HG02852 (cell line): Measurements from ENCODE around the gene SV2C.

Experiments used
- ATAC-seq: cut with Tn5 transposase; IDR thresholded peaks from one replicate; pipeline ENCODE4 v1.9.1; 2021; ENCODE audit warnings: mild to moderate bottlenecking, moderate library complexity; ENCODE audit not compliant: unreplicated experiment

Gene SV2C

DNA sequence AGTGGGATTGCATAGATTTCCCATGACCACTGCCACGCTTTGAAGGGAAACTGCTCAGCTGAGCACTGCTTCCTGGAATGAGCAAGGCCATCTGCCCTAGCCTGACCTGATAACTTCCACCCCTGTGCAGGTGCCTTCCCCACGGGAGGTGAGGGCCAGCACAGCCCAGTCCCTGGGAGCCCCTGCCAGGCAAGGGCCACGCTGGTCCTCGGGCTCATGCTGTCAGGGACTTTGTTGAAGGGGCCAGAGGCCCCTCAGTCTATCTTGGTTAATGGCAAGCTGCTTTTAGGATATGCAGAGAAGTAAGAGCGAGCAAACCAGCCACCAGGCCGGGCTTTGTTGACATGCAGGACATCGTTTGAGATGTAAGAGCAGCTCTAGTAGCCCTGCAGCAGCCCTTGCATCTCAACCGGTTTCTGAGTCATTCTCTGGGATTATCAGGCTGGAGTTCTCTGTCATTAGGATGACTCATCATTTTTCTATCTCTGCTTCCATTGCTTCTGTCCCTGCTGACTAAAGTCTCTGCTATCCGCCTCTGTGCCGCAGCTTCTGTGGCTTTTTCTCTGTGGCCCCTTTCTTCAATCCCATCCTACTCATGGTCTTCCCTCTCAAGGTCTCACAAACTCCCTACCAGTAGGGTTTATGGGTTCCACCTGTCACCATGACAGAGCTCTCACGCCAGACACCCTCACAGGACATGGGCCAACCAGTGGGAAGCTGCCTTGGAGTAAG, 289.3 kb downstream of the SV2C start:
- ATAC-seq, result no peak

DNA sequence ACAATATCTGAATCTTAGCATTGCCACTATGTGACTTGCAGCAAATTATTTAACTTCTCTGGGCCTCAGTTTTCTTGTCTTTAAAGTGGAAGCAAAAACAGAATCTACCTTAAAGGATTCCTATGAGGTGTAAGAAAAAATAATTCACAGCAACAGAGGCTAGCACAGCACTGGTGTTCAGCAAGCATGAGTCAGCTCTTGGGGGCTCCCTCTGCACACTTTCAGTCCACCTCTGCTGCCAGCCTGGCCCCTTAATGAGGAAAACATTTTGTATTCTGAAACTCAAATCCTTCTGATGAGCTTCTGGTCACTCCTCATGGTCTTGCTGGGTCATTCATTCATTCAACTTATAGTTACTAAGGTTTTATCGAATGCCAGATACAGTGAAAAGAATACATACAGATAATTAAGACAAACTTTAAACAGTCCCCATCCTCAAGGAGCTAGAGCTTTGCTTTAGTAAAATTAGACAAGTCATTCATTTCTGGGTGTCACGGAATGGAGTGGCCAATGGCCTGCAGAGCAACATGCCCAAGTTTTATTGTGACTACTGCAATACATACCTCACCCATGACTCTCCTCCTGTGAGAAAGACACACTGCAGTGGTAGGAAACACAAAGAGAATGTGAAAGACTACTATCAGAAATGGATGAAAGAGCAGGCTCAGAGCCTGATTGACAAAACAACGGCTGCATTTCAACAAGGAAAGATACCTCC, 293.1 kb downstream of the SV2C start:
- ATAC-seq, result no peak

DNA sequence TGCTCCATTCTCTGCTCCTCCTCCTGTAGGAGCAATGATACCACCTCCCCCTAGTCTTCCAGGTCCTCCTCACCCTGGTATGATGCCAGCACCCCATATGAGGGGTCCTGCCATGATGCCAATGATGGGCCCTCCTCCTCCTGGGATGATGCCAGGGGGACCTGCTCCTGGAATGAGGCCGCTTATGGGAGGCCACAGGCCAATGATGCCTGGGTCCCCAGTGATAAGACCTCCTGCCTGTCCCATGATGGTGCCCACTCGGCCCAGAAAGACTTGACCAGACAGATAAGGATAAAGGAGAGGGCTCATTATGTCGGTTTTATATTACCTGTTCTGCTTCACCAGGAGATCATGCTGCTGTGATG, 293.7 kb downstream of the SV2C start:
- no peak for ATAC-seq

DNA sequence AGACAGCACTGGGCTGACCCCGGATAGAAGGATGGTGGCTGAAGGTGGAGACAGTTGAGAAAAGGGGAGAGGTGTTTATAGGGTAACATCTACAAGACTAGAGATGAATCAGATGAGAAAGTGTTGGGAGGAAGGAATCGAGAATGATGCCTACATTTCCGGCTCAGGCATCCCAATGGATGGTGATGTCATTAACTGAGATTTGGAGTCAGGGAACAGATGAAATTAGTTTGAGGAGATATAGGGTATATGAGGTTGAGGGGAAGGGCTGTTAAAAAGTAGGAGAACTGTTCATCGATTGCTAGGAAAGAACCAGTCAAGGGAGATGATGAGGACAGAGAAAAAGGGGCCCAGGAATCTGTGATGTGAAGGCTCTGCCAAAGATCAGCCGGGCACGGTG, 295.2 kb downstream of the SV2C start:
- ATAC-seq, result no peak

DNA sequence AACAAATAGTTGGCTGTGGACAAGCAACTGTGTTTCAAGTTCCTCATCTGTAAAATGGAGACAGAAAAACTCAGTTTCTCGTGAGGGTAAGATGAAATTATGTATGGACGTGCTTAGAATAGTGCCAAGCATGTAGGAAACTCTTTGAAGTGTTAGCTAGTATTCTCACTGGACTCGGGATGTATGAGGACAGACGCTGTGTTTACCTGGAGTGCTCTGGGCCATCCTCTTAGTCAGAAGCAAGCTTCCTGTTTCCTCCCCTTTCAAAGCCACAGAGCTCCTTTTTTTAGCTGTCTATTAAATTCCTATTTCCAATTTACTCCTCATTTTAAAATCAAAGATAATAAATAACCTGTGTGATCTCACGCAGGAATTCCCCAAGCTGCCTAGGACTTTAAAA, 296.1 kb downstream of the SV2C start:
- ATAC-seq, result no peak

DNA sequence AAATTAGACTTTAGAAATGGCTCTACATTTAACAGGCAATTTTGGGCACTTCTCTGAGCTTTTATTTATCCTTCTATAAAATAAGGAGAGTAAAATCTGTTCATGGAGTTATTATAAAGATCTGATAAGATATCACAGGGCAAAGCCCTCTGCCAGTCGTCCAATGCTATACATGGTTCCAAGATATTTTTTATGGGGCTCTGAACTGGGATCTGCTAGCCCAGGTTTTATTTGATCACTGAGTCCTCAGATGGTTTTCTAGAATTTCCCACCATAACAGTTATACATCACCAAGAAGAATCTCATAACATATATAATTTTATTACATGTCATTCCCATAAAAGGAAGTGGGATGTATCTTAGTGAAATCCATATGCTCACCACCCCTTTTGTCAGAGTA, 296.7 kb downstream of the SV2C start:
- no peak for ATAC-seq

DNA sequence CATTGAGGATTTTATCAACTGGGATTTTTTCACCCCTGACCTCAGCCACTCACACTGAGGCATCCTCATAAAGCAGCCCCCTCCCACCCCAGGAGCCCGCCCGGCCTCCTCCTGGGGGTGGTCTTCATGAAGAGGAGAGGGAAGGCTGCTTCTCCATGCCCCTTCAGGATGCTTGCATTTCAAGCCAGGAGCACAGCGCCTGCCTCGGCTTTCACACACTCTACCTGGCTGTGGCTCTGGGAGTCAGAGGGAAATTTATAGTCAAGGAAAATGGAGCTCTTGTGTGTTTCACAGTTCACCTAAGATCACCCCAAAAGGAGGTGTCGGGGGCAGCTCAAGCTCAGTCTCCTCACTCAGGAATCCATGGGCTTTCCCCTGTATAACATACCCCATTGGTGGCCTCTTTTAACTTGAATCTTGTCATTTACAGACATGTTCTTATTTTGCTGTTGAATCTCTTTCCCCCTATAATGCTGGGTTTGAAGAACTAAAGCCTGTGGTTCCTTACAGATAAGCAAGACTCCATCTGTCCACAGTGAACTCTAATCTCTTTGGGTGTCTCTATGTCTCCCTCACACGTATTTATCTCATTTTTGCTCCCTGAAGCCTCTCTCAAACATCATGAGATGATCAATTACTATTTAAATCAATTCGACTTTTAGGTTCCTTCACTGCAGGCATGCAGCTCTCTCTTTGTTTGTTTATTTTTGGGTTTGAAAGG, 297.3 kb downstream of the SV2C start:
- no peak for ATAC-seq

DNA sequence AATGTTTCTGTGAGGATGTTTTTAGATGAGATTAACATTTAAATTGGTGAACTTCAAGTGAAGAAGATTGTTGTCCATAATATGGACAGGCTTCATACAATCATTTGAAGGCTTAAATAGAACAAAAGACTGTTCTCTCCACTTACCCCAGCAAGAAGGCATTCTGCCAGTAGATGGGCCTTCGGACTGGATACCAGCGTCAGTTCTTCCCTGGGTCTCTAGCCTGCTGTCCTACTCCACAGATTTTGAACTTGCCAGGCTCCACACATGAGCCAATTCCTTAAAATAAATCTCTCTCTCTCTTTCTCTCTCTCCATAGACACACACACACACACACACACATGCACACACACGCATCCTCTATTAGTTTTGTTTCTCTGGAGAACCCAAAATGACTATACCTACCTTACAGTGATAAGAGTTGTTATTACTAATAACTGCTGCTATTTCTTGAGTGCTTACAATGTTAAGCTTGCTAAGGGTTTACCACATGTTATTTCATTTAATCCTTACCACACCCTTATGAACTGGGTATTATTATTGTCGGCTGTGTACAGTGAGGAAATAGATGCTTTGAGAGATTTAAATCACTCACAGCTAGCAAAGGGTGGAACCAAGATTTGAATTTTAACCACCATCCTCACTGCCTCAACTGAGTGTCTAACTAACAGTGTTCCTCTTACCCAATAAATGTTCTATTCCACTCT, 300.1 kb downstream of the SV2C start:
- ATAC-seq, result no peak

DNA sequence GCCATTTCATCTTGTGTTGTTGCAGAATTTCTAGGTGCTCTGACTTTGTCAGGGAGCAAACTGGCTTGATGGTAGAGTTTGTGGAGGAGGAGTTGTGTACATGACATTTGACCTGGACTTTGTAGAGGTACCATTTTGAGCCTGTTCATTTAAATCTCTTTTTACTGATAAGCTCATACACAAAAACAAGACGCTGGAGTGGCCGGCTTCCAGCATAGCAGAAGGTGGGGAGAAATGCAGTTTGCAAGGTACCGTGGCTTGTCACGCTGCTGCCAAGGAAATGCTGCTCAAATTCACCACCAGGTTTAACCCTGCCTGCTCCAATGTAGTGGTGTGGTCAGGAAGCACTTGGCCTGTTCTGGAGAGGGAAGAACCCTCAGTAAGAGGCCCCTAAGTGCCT, 301.0 kb downstream of the SV2C start:
- no peak for ATAC-seq

DNA sequence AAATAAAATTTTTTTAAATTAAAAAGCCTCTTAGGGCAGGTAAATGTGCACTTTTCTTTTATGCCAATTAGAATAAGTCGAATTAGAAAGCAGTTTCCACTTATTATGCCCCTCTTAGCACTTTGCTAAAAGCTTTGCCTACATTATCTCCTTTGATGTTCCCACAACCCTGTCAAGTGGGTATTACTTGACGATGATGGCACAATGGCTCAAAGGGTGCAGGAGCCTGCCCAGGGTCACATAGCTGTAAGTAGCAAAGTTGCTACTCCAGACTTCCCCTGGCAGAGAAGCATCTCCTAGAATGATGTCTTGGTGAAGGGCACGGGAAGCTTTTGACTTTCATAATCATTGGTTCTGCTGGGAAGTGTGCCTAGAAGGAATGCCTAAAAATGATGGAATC, 301.5 kb downstream of the SV2C start:
- ATAC-seq, result no peak

DNA sequence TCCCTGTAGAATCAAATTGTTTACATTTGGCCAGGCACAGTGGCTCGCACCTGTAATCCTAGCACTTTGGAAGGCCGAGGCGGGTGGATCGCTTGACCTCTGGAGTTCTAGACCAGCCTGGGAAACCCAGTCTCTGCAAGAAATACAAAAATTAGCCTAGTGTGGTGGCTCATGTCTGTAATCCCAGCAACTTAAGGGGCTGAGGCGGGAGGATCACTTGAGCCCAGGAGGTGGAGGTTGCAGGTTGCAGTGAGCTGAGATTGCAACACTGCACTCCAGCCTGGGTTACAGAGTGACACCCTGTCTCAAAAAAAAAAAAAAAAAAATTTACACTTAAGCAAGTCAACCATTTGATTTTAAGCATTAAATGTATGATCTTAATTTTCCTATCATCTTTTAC, 302.4 kb downstream of the SV2C start:
- ATAC-seq, result no peak

DNA sequence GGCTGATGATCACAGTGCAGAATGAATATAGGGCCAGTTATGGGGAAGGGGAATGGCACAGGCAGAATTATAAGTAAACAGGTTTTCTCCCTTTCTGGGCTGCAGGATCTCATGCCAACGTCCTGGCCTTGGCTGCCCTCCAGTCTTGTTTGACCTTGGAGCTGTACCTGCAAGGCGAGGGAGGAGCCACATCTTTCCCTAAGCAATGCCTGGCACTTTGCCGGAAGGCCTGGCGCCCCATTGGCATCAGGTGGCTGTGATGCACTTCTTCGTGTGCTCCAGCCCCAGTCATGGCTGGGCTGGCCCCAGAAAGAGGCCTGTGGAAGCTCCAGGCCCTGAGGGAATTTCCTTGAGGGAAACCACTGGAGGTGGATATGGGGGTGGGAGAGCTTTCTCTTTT, 303.2 kb downstream of the SV2C start:
- ATAC-seq, result no peak

DNA sequence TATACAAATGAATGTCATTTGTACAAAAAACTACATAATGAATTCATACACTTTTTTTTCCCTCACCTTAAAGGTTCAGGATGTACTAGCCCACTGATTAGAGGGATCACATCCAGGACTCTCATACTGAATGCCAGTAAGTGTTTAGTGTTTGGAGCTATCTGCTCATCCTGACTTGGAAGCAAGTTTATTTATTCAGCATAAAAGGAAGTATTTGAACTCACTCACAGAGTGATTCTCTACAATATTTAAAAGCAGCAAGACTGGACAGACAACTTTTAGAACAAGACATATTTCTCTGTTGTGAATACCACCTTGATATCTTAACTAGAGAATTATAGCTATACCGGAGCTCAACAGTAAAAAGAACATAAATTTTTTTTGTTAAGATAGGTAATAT, 305.1 kb downstream of the SV2C start:
- no peak for ATAC-seq

DNA sequence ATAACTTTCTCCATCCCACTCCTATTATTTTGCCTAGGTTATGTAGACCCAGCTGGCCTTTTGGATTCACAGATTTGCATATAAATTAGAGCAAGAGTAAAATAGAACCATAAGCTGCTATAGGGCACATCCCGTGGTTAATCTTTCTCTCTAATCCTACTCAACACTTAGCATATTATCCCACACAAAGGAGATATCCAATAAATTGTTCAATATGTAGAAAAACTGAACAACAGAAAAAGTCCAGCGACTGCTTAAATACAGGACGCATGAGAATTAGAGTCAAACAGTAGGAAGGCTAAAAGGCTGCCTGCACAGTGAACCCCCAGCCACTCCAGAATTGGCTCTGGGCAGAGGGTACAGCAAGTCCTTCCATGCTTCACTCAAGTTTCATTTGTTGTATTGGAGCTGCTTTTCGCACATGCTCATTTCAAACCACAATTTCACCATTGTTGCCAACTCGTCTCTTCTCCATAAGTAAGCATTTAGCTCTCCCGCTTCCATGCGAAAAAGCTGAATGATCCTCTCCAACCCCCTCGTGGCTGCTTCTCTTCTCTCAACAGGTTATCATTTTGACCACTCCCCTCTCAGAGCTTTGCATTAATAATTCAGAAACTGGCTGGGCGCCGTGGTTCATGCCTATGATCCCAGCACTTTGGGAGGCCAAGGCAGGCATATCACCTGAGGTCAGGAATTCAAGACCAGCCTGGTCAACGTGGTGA, 305.8 kb downstream of the SV2C start:
- no peak for ATAC-seq

DNA sequence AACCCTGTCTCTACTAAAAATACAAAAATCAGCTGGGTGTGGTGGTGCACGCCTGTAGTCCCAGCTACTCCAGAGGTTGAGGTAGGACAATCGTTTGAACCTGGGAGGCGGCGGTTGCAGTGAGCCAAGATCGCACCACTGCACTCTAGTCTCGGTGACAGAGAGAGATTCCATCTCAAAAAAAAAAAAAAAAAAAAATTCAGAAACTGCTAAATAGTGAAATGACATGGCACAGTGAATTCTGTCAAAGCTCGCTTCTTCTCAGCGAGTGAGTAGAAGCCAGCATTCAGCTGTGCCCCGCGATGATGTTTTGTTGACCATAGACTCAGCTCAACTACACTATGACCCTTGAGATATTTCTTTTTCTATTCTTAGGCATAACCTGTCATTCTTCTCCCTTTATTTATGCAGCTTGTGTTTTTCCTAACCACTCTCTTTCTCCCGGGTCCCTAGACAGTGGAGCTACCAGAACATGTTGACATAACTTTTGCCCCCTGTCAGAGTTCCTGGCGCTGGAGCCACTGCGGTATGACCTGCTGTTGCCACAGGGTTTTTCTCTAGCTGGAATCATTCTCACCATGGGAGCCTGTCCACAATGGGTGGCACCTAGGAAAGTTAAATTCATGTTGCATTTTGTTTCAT, 306.5 kb downstream of the SV2C start:
- no peak for ATAC-seq

DNA sequence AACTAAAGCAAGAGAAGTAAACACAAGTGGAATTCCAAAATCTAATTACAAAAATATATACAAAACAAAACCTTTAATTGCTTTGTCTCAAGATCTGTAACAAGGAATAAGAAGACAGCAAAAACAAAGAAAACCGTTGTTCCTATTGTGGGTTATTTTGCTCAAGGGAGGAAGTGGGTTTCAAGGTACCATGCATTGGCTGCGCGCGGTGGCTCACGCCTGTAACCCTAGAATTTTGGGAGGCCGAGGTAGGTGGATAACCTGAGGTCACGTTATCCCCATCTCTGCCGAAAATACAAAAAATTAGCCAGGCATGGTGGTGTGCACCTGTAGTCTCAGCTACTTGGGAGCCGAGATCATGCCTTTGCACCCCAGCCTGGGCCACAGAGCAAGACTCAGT, 307.8 kb downstream of the SV2C start:
- ATAC-seq, result no peak

DNA sequence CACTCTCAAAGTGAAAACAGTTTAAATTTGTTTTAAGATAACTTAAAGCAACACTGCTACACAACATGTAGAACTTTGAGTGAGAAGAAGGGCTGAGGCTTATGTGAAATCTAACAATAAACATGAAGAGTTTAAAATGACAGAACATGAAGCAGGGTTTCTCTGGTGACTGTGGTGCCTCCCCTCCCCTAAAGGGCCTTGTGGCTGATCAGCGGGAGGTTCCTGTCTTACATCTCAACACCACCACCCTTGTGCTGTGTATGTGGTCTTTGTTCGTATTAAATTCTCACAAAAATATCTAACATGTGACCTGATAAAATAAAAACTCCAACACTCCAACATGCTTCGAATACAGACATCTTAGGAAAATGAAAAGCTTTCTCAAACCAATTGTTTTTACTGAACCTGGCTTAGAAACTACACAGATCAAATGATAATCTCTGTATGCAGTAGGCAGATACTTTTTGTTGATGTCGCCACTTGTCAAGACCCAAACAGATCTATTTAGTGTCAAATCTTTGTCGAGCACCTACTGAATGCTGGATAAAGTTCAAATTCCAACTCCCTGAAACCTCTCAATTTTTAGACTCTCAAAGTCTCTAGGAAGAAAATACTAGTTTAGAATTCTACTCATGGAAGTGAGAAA, 310.0 kb downstream of the SV2C start:
- ATAC-seq, result no peak

DNA sequence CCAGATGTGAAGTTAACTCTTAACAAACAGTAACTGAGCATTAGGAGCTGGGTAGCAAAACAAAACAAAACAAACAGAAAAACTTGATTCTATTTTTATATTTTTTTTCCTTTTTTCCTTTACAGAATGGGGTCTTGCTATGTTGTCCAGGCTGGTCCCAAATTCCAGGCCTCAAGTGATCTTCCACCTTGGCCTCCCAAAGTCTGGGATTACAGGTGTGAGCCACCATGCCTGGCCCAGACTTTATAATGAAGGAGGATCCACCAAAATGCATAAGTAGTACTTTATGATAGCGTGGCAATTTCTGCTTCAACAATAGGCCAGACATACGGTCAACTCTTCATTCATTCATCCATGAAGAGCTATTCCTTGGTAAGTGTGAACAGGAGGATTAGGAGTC, 314.0 kb downstream of the SV2C start:
- no peak for ATAC-seq

DNA sequence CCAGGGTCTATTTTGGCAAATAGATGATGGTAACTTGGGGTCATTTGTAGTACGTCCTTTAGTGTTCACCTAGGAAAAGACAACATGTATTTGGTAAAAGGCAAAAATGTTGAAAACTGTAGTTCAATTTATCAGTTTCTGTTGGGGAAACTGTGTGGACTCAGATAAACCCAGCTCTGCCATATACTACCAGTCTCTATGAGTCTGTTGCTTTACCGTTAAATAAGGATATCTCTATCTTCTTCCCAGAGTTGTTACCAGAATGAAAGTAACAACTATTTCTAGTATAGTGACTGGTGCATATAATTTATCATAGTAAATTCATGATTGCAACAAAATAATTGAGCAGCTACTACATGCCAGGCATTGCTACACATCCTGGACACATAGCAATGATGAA, 316.1 kb downstream of the SV2C start:
- ATAC-seq, result no peak

DNA sequence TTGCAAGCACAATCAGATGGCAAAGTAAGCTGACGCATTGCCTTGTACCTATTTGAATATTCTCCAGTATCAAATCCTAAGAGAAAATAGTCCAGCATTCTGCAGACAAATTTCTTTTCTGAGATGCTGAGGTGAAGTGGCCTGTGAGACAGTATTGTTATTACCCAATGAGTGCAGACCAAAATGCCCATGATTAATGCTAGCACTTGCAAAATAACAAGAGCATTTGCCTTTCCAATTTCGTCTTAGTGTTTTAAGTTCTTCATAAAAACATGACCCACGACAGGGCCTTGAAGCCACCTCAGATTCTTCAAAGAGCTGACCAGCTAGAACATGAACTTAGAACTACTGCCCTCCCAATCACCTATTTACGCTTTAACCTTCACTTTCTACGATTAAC, 317.3 kb downstream of the SV2C start:
- no peak for ATAC-seq
